ENCODE results near the gene GMPR2.

DNA sequence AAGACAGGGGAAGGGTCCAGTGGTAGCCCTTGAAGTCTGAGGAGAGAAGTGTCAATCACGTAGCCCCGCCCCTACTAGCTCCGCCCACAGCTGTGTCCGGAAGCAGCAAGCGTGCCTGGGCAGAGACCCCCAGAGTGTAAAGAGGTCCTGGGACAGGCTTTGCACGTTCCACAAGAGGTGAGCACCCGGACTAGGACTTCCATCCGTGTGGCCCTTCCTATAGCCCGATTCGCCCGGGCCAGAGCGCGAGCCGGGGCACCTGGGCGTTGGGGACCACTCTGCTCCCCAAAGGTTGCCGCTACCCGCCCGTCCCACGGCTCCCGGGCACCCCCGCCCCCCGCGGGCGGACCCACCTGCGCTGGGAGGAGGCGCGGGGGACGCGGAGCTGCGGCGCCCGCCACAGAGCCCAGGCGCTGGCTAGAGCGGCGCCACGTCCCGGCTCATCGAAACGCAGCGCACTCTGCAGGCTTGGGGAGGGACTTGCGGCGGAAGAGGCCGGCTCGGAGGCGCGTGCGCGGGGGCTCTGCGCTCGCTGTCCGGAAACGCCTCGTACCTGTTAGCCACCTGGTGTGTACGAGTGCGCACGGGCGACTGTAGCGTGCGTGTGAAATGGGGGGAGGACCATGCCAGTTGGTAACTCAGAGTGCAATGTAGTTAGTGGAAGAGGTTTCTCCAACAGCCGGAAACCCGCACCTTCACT, 38.6 kb downstream of the GMPR2 start, which contains the start of gene RABGGTA:
- TF ChIP-seq, protein P1, sequence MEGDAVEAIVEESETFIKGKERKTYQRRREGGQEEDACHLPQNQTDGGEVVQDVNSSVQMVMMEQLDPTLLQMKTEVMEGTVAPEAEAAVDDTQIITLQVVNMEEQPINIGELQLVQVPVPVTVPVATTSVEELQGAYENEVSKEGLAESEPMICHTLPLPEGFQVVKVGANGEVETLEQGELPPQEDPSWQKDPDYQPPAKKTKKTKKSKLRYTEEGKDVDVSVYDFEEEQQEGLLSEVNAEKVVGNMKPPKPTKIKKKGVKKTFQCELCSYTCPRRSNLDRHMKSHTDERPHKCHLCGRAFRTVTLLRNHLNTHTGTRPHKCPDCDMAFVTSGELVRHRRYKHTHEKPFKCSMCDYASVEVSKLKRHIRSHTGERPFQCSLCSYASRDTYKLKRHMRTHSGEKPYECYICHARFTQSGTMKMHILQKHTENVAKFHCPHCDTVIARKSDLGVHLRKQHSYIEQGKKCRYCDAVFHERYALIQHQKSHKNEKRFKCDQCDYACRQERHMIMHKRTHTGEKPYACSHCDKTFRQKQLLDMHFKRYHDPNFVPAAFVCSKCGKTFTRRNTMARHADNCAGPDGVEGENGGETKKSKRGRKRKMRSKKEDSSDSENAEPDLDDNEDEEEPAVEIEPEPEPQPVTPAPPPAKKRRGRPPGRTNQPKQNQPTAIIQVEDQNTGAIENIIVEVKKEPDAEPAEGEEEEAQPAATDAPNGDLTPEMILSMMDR (IDR thresholded peaks at IDR 0.05; ENCODE audit: insufficient read depth, low read length, poor library complexity, severe bottlenecking) = peak; percentile 62
- no peak for TF ChIP-seq EZH2phosphoT487 (conservative IDR thresholded peaks at IDR 0.05; ENCODE audit: low read length)
